HUES64 (cell line): ENCODE measurements around the gene ANKS6.
A peak's percentile ranks its signal among the peaks of the same experiment; 100 is the strongest.

Experiments
- H3K27ac ChIP-seq: 2 replicates; pipeline ENCODE4 v1.7.0; 2013; ENCODE audit warnings: low read depth, low read length, inconsistent platforms
- H3K27me3 ChIP-seq: 2 replicates; pipeline ENCODE4 v1.6.1; 2013; ENCODE audit warnings: mild to moderate bottlenecking, low read length; ENCODE audit not compliant: insufficient read depth
- H3K36me3 ChIP-seq: 2 replicates; pipeline ENCODE4 v1.6.1; 2013; ENCODE audit warnings: mild to moderate bottlenecking, low read length; ENCODE audit not compliant: insufficient read depth
- H3K4me1 ChIP-seq: 2 replicates; pipeline ENCODE4 v1.6.1; 2013; ENCODE audit warnings: mild to moderate bottlenecking, low read length, moderate library complexity; ENCODE audit not compliant: insufficient read depth
- H3K4me3 ChIP-seq: 2 replicates; pipeline ENCODE4 v1.5.1; 2013; ENCODE audit warnings: mild to moderate bottlenecking, low read length, moderate library complexity
- H3K9ac ChIP-seq: 2 replicates; pipeline ENCODE4 v1.6.1; 2013; ENCODE audit warnings: mild to moderate bottlenecking, low read depth, low read length
- H3K9me3 ChIP-seq: 2 replicates; pipeline ENCODE4 v1.6.1; 2013; ENCODE audit warnings: low read depth, low read length; ENCODE audit not compliant: insufficient read depth
- WGBS: fragments of 150-250, 120-280 bp; methylation state at CpG from one replicate; pipeline ENCODE4 v1.1.7; 2013; ENCODE audit warnings: missing lambda C conversion rate; 5-methylcytosine and 5-hydroxymethylcytosine counted together

Gene ANKS6

DNA sequence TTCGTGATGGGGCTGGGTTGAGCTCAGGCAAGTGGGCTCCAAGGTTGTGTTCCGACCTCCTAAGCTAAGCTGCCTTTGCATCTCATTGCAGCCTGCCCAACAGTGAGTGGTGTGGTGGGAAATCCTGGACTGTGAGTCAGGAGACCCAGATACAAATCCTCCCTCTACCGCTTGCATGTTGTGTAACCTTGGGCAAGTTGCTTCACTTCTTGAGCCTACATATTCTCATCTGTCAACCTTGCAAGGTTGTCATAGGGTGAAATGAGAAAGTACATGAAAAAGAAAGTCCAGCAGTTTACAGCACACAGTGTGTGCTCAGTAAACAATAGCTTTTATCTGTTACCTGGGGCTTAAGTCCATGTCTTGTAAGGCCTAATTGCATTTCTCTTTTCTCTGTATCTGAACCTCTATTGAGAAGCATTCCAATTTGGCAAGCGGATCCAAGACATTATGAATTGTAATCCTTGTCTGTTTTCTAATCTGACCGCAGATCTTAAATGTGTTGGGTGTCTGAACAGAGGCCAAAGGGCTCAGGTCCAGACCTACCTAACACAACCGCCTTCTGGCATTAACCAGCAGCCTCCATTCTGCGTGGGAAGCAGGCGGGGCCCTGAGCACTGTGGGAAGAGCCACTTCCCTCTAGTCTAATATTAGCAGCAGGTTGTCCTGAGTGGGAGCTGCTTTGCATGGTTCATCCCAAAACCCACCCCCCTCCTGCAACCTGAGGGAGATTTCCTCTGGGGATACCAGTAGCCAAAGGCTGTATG lies 9.3 kb upstream of the ANKS6 start:
- Histone ChIP-seq H3K9me3 (no peaks in the 10 kb centered on the region), H3K27me3 (peaks cover 24% of the 10 kb centered on the region), H3K27ac (no peak overlapping the region), H3K4me1 (peaks cover 29% of the 10 kb centered on the region), H3K36me3 (no peaks in the 10 kb centered on the region), H3K9ac (no peak overlapping the region), H3K4me3 (no peak overlapping the region)
- 89% methylated on average over 7 of the region's 8 CpGs for WGBS

- no peak overlapping the region for H3K4me3 ChIP-seq
- H3K9me3 ChIP-seq: no peaks in the 10 kb centered on the region
- peaks cover 28% of the 10 kb centered on the region for H3K4me1 ChIP-seq
- peaks cover 23% of the 10 kb centered on the region for H3K27me3 ChIP-seq
- WGBS: no CpG with 5 or more reads among the region's 2 CpGs
- no peak overlapping the region for H3K27ac ChIP-seq
- H3K36me3 ChIP-seq: no peaks in the 10 kb centered on the region
- H3K9ac ChIP-seq: no peak overlapping the region
Measured at GRCh38 chr9:98804083-98804482, 7.7 kb upstream of the ANKS6 start.

- 90% methylated on average over 1 of the region's 1 CpG for WGBS
- Histone ChIP-seq H3K4me3 (no peak overlapping the region), H3K36me3 (no peaks in the 10 kb centered on the region), H3K9ac (no peak overlapping the region), H3K27me3 (peaks cover 9% of the 10 kb centered on the region), H3K9me3 (peaks cover 5% of the 10 kb centered on the region; the same call in 1 of the 2 replicates), H3K27ac (no peak overlapping the region), H3K4me1 (peaks cover 17% of the 10 kb centered on the region)
Measured at GRCh38 chr9:98801969-98802371, 5.6 kb upstream of the ANKS6 start.

GRCh38 chr9:98801561-98801960 lies 5.2 kb upstream of the ANKS6 start:
- Histone ChIP-seq H3K4me3 (no peak overlapping the region), H3K4me1 (peaks cover 14% of the 10 kb centered on the region; the same call in 1 of the 2 replicates), H3K9me3 (peaks cover 5% of the 10 kb centered on the region; the same call in 1 of the 2 replicates), H3K36me3 (no peaks in the 10 kb centered on the region), H3K27me3 (peaks cover 10% of the 10 kb centered on the region), H3K9ac (no peak overlapping the region), H3K27ac (no peak overlapping the region)
- 98% methylated on average over 1 of the region's 1 CpG for WGBS

- Histone ChIP-seq H3K27me3 (peaks cover 6% of the 10 kb centered on the region; the same call in 1 of the 2 replicates), H3K4me3 (no peak overlapping the region), H3K9ac (no peak overlapping the region), H3K9me3 (peaks cover 5% of the 10 kb centered on the region; the same call in 1 of the 2 replicates), H3K36me3 (no peaks in the 10 kb centered on the region), H3K4me1 (peaks cover 14% of the 10 kb centered on the region), H3K27ac (no peak overlapping the region)
- 89% methylated on average over 3 of the region's 3 CpGs for WGBS
Measured at GRCh38 chr9:98798254-98798653, 1.9 kb upstream of the ANKS6 start.

GRCh38 chr9:98797491-98797890 lies 1.1 kb upstream of the ANKS6 start:
- no peaks in the 10 kb centered on the region for H3K36me3 ChIP-seq
- H3K9ac ChIP-seq: no peak overlapping the region
- H3K9me3 ChIP-seq: peaks cover 5% of the 10 kb centered on the region; the same call in 1 of the 2 replicates
- peaks cover 14% of the 10 kb centered on the region for H3K4me1 ChIP-seq
- H3K27ac ChIP-seq: no peak overlapping the region
- WGBS: 89% methylated on average over 4 of the region's 4 CpGs
- no peak overlapping the region for H3K4me3 ChIP-seq
- peaks cover 6% of the 10 kb centered on the region; the same call in 1 of the 2 replicates for H3K27me3 ChIP-seq

- no peak overlapping the region for H3K27ac ChIP-seq
- H3K27me3 ChIP-seq: peaks cover 6% of the 10 kb centered on the region; the same call in 1 of the 2 replicates
- no peaks in the 10 kb centered on the region for H3K36me3 ChIP-seq
- peaks cover 5% of the 10 kb centered on the region; the same call in 1 of the 2 replicates for H3K9me3 ChIP-seq
- under 1% methylated on average over 48 of the region's 48 CpGs for WGBS
- peak overlapping the region; percentile 81 for H3K4me3 ChIP-seq
- peaks cover 24% of the 10 kb centered on the region for H3K4me1 ChIP-seq
- H3K9ac ChIP-seq: peak overlapping the region; percentile 75
Measured at GRCh38 chr9:98795970-98796363, 388 bp downstream of the ANKS6 start.

GRCh38 chr9:98795295-98795955 lies 930 bp downstream of the ANKS6 start:
- H3K27me3 ChIP-seq: peaks cover 6% of the 10 kb centered on the region; the same call in 1 of the 2 replicates
- 62% methylated on average over 12 of the region's 12 CpGs for WGBS
- no peak overlapping the region for H3K27ac ChIP-seq
- peak overlapping the region; percentile 81 for H3K4me3 ChIP-seq
- 0 out of 2 replicates have a peak, but pooled peaks cover 3% of the 10 kb centered on the region for H3K36me3 ChIP-seq
- H3K9ac ChIP-seq: peak overlapping the region; percentile 75
- H3K9me3 ChIP-seq: peaks cover 5% of the 10 kb centered on the region; the same call in 1 of the 2 replicates
- H3K4me1 ChIP-seq: peaks cover 25% of the 10 kb centered on the region

DNA sequence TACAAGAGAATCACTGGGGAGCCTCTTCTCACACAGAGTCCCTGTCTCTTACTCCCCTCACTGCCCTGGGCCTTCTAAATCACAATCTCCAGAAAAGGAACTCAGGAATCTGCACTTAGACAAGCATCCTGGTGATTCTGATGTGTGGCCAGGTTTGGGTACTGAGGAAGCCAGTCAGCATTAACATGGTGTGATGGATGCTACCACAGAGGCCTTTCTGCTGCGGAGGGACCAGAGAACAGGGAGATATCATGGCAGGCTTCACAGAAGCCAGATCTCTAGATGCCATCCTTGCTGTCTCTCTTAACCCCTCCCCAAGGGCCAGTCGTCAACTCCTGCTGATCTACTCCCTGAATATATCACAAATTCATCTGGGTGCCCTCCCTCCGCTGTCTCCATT lies 1.6 kb downstream of the ANKS6 start:
- Histone ChIP-seq H3K27me3 (peaks cover 6% of the 10 kb centered on the region; the same call in 1 of the 2 replicates), H3K9me3 (peaks cover 5% of the 10 kb centered on the region; the same call in 1 of the 2 replicates), H3K36me3 (peaks cover 10% of the 10 kb centered on the region), H3K27ac (no peak overlapping the region), H3K4me1 (peaks cover 19% of the 10 kb centered on the region), H3K9ac (no peak overlapping the region), H3K4me3 (peak overlapping the region; percentile 81)
- 93% methylated on average over 3 of the region's 3 CpGs for WGBS

- peaks cover 27% of the 10 kb centered on the region for H3K36me3 ChIP-seq
- no peak overlapping the region for H3K4me3 ChIP-seq
- H3K9me3 ChIP-seq: no peaks in the 10 kb centered on the region
- H3K9ac ChIP-seq: no peak overlapping the region
- H3K27me3 ChIP-seq: peaks cover 6% of the 10 kb centered on the region; the same call in 1 of the 2 replicates
- peaks cover 13% of the 10 kb centered on the region for H3K4me1 ChIP-seq
- WGBS: 94% methylated on average over 2 of the region's 2 CpGs
- no peak overlapping the region for H3K27ac ChIP-seq
Measured at GRCh38 chr9:98793031-98793430, 3.3 kb downstream of the ANKS6 start.
